ENCODE data around the gene L1TD1. TPM values are rescaled to one million over a fixed set of nuclear protein-coding genes. Genes with fewer than 3 reads are reported as not detected.

Gene L1TD1
- total RNA-seq, 1 experiment from 2014 or later = 0.18 TPM

DNA sequence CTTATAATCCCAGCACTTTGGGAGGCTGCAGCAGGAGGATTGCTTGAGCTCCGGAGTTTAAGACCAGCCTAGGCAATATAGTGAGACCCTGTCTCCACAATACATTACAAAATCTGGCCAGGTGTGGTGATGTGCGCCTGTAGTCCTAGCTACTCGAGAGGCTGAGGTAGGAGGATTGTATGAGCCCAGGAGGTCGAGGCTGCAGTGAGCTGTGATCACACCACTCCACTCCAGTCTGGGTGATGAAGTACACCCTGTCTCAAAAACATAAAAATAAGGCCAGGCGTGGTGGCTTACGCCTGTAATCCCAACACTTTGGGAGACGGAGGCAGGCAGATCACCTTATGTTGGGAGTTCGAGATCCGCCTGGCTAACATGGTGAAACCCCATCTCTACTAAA is 27.7 kb downstream of the L1TD1 start:
- intact Hi-C loops (cut with micrococcal nuclease; ENCODE audit: unreplicated experiment) = no loop called here
- no peak for TF ChIP-seq SIN3A (IDR thresholded peaks at IDR 0.05; ENCODE audit: borderline replicate concordance, insufficient read depth, low read depth, low read length)
- TF ChIP-seq, protein P1, sequence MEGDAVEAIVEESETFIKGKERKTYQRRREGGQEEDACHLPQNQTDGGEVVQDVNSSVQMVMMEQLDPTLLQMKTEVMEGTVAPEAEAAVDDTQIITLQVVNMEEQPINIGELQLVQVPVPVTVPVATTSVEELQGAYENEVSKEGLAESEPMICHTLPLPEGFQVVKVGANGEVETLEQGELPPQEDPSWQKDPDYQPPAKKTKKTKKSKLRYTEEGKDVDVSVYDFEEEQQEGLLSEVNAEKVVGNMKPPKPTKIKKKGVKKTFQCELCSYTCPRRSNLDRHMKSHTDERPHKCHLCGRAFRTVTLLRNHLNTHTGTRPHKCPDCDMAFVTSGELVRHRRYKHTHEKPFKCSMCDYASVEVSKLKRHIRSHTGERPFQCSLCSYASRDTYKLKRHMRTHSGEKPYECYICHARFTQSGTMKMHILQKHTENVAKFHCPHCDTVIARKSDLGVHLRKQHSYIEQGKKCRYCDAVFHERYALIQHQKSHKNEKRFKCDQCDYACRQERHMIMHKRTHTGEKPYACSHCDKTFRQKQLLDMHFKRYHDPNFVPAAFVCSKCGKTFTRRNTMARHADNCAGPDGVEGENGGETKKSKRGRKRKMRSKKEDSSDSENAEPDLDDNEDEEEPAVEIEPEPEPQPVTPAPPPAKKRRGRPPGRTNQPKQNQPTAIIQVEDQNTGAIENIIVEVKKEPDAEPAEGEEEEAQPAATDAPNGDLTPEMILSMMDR (IDR thresholded peaks at IDR 0.05) = no peak
- no peak for TF ChIP-seq POLR2AphosphoS5 (IDR thresholded peaks at IDR 0.05; ENCODE audit: low read depth, low read length)
- TF ChIP-seq, protein P2, sequence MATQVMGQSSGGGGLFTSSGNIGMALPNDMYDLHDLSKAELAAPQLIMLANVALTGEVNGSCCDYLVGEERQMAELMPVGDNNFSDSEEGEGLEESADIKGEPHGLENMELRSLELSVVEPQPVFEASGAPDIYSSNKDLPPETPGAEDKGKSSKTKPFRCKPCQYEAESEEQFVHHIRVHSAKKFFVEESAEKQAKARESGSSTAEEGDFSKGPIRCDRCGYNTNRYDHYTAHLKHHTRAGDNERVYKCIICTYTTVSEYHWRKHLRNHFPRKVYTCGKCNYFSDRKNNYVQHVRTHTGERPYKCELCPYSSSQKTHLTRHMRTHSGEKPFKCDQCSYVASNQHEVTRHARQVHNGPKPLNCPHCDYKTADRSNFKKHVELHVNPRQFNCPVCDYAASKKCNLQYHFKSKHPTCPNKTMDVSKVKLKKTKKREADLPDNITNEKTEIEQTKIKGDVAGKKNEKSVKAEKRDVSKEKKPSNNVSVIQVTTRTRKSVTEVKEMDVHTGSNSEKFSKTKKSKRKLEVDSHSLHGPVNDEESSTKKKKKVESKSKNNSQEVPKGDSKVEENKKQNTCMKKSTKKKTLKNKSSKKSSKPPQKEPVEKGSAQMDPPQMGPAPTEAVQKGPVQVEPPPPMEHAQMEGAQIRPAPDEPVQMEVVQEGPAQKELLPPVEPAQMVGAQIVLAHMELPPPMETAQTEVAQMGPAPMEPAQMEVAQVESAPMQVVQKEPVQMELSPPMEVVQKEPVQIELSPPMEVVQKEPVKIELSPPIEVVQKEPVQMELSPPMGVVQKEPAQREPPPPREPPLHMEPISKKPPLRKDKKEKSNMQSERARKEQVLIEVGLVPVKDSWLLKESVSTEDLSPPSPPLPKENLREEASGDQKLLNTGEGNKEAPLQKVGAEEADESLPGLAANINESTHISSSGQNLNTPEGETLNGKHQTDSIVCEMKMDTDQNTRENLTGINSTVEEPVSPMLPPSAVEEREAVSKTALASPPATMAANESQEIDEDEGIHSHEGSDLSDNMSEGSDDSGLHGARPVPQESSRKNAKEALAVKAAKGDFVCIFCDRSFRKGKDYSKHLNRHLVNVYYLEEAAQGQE (IDR thresholded peaks at IDR 0.05; ENCODE audit: insufficient read depth in 1 of 2, low read depth in 2 of 2, low read length in 1 of 2) = no peak
- no peak for TF ChIP-seq TCF7L2 (IDR thresholded peaks at IDR 0.05; ENCODE audit: low read depth, low read length)
- H3K27me3 ChIP-seq (ENCODE audit: control insufficient read depth, insufficient read depth, low read length) = no peaks in the 10 kb centered on the region
- no peak for ATAC-seq
- no peak overlapping the region for H3K4me3 ChIP-seq (ENCODE audit: low read depth in 2 of 2, low read length in 2 of 2)
- no TSS peak for BruUV-seq (replicated peaks)
- H3K36me3 ChIP-seq (ENCODE audit: control insufficient read depth, insufficient read depth, low read length) = no peaks in the 10 kb centered on the region
- no peak for DNase-seq (ENCODE audit: low read depth, low spot score)
- no peaks in the 10 kb centered on the region for H3K9me3 ChIP-seq (ENCODE audit: control insufficient read depth, insufficient read depth, low read depth, low read length)
- ChIA-PET CTCF (no interaction called here), POLR2A (no interaction called here)
- no peaks in the 10 kb centered on the region for H3K4me1 ChIP-seq (ENCODE audit: control insufficient read depth, insufficient read depth, low read length)
- no peak overlapping the region for H3K27ac ChIP-seq (ENCODE audit: low read length)
- in situ Hi-C loops (cut with HindIII; ENCODE audit: low pct_unique_long_range_greater_than_20kb, low sequenced_read_pairs) = no loop called here

DNA sequence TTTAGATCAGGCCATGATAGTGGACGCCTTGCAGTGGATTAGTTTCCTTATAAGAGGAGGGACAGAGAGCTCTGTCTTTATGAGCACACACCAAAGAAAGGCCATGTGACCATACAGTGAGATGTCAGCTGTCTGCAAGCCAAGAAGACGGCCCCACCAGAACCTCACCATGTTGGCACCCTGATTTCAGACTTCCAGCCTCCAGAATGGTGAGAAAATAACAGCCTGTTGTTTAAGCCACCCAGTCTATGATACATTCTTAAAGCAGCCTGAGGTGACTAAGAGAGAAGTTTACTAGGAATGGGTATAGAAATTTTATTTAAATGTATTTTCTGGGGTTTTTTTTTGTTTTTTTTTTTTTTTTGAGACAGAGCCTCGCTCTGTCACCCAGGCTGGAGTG is 29.5 kb downstream of the L1TD1 start:
- no peak overlapping the region for H3K27ac ChIP-seq (ENCODE audit: low read length)
- in situ Hi-C loops (cut with HindIII; ENCODE audit: low pct_unique_long_range_greater_than_20kb, low sequenced_read_pairs) (no loop called here), intact Hi-C loops (cut with micrococcal nuclease; ENCODE audit: unreplicated experiment) (no loop called here)
- H3K4me1 ChIP-seq (ENCODE audit: control insufficient read depth, insufficient read depth, low read length) = no peaks in the 10 kb centered on the region
- H3K27me3 ChIP-seq (ENCODE audit: control insufficient read depth, insufficient read depth, low read length) = no peaks in the 10 kb centered on the region
- ChIA-PET POLR2A (no interaction called here), CTCF (no interaction called here)
- DNase-seq (ENCODE audit: low read depth, low spot score) (no peak), ATAC-seq (peak; percentile 42; the same call in 1 of the 2 replicates)
- TF ChIP-seq POLR2AphosphoS5 (IDR thresholded peaks at IDR 0.05; ENCODE audit: low read depth, low read length) (no peak), TCF7L2 (IDR thresholded peaks at IDR 0.05; ENCODE audit: low read depth, low read length) (no peak), SIN3A (IDR thresholded peaks at IDR 0.05; ENCODE audit: borderline replicate concordance, insufficient read depth, low read depth, low read length) (no peak)
- TF ChIP-seq, protein P2 (IDR thresholded peaks at IDR 0.05; ENCODE audit: insufficient read depth in 1 of 2, low read depth in 2 of 2, low read length in 1 of 2) = no peak
- no peak overlapping the region for H3K4me3 ChIP-seq (ENCODE audit: low read depth in 2 of 2, low read length in 2 of 2)
- H3K9me3 ChIP-seq (ENCODE audit: control insufficient read depth, insufficient read depth, low read depth, low read length) = no peaks in the 10 kb centered on the region
- BruUV-seq (replicated peaks) = no TSS peak
- H3K36me3 ChIP-seq (ENCODE audit: control insufficient read depth, insufficient read depth, low read length) = no peaks in the 10 kb centered on the region

Data from Panc1 (cell line).